PC-3 (cell line): ENCODE measurements around the gene WAS.
"Not testable (repeated sequence)": the region's sequence is repeated elsewhere in the genome, so short reads cannot be mapped to it uniquely, and the experiment has no call there.

ENCODE experiments used
- EZH2 ChIP-seq: fragments of 300-600 bp; sonication (generic); IDR thresholded peaks from one replicate; pipeline ENCODE4 v1.6.1; 2017; ENCODE audit warnings: antibody characterized with exemption, mild to moderate bottlenecking, low read length; ENCODE audit not compliant: unreplicated experiment
- TF ChIP-seq, protein P1 (sequence below): fragments of 300-600 bp; sonication (generic); conservative IDR thresholded peaks from 2 replicates; pipeline ENCODE4 v1.5.1; 2017; ENCODE audit warnings: antibody characterized with exemption, low read depth, mild to moderate bottlenecking, low read length

DNA sequence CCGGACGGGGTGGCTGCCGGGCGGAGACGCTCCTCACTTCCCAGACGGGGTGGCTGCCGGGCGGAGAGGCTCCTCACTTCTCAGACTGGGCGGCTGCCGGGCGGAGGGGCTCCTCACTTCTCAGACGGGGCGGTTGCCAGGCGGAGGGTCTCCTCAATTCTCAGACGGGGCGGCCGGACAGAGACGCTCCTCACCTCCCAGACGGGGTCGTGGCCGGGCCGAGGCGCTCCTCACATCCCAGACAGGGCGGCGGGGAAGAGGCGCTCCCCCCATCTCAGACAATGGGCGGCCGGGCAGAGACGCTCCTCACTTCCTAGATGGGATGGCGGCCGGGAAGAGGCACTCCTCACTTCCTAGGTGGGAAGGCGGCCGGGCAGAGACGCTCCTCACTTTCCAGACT, 23.9 kb upstream of the WAS start:
- TF ChIP-seq EZH2: not testable (repeated sequence)
- TF ChIP-seq, protein P1, sequence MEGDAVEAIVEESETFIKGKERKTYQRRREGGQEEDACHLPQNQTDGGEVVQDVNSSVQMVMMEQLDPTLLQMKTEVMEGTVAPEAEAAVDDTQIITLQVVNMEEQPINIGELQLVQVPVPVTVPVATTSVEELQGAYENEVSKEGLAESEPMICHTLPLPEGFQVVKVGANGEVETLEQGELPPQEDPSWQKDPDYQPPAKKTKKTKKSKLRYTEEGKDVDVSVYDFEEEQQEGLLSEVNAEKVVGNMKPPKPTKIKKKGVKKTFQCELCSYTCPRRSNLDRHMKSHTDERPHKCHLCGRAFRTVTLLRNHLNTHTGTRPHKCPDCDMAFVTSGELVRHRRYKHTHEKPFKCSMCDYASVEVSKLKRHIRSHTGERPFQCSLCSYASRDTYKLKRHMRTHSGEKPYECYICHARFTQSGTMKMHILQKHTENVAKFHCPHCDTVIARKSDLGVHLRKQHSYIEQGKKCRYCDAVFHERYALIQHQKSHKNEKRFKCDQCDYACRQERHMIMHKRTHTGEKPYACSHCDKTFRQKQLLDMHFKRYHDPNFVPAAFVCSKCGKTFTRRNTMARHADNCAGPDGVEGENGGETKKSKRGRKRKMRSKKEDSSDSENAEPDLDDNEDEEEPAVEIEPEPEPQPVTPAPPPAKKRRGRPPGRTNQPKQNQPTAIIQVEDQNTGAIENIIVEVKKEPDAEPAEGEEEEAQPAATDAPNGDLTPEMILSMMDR: not testable (repeated sequence)
